ENCODE measurements around the gene EEFSEC.

DNA sequence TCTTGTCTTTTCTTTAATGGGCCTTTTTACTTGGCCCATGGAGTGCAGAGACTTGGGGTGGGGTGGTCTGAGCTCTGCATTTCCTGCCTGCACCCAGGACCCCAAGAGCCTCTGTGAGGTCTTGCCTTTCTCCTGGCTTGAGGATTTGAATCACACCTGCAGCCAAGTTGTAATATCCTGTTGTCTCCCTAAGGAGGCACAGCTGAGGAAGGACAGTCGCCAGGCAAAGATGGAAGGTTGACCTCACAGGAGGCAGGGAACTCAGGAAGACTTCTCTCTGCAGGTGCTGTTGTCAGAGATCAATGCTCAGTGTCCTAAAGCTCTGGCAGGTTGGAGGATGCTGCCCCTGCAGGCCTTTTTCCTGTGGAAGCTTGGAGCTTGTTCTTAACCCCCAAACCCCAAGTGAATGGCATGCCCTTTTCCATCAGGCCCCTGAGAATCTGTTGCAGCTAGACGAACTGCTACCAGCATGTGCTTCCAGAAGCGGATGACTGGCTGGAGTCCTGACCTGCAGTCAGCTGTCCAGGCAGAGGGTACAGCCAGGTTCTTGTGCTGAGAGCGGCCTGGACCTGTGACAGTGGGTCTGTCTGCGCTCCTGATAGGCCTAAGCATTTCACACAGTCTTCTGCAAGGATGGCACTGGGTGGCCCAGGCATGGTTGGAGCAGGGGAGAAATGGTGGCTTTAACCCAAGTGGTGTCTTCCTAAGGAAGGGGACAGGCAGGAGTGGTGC lies 120.0 kb downstream of the EEFSEC start:
- TF ChIP-seq, protein P1, sequence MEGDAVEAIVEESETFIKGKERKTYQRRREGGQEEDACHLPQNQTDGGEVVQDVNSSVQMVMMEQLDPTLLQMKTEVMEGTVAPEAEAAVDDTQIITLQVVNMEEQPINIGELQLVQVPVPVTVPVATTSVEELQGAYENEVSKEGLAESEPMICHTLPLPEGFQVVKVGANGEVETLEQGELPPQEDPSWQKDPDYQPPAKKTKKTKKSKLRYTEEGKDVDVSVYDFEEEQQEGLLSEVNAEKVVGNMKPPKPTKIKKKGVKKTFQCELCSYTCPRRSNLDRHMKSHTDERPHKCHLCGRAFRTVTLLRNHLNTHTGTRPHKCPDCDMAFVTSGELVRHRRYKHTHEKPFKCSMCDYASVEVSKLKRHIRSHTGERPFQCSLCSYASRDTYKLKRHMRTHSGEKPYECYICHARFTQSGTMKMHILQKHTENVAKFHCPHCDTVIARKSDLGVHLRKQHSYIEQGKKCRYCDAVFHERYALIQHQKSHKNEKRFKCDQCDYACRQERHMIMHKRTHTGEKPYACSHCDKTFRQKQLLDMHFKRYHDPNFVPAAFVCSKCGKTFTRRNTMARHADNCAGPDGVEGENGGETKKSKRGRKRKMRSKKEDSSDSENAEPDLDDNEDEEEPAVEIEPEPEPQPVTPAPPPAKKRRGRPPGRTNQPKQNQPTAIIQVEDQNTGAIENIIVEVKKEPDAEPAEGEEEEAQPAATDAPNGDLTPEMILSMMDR (IDR thresholded peaks at IDR 0.05), result no peak
- no peak for TF ChIP-seq POLR2AphosphoS5 (IDR thresholded peaks at IDR 0.05; ENCODE audit: insufficient read depth in 1 of 2, low read depth in 1 of 2)
- no peak for TF ChIP-seq POLR2A (IDR thresholded peaks at IDR 0.05)
